Testis (tissue), 3 donors: ENCODE measurements around the gene NMRAL1. TPM values are rescaled to one million over a fixed set of nuclear protein-coding genes. Genes with fewer than 3 reads are reported as not detected.

Source experiments
- DNase-seq: peaks from one replicate; pipeline ENCODE4 v3.0.0-alpha.2; 2019
- H3K27ac ChIP-seq, 2 donors: fragments of 200-600 bp; sonication (generic); one replicate each; pipeline ENCODE4 v1.5.1; 2019
- H3K27me3 ChIP-seq: fragments of 200-600 bp; sonication (generic); one replicate; pipeline ENCODE4 v1.5.1; 2019
- H3K36me3 ChIP-seq: fragments of 200-600 bp; sonication (generic); one replicate; pipeline ENCODE4 v1.5.1; 2017; ENCODE audit warnings: low read depth; ENCODE audit errors: missing control alignments
- H3K4me1 ChIP-seq: fragments of 200-600 bp; sonication (generic); one replicate; pipeline ENCODE4 v1.5.1; 2019
- H3K4me3 ChIP-seq, 2 donors: fragments of 200-600 bp; sonication (generic); one replicate each; pipeline ENCODE4 v1.5.1; 2017 to 2019
- H3K9me3 ChIP-seq: fragments of 200-600 bp; sonication (generic); one replicate; pipeline ENCODE4 v1.5.1; 2017
- POLR2A ChIP-seq: fragments of 450-650 bp; IDR thresholded peaks from one replicate; pipeline ENCODE4 v1.6.1; 2017; ENCODE audit warnings: antibody characterized with exemption, mild to moderate bottlenecking, moderate library complexity
- WGBS, 2 donors: methylation state at CpG; one replicate each; pipeline ENCODE4 v1.1.5; 2018; 5-methylcytosine and 5-hydroxymethylcytosine counted together
- intact Hi-C: fragments of 100-400 bp; cut with DNase I; formaldehyde crosslinking; loops from one replicate; pipeline ENCODE4 v1.15.1; 2023; ENCODE audit warnings: low total_unique reads
- polyA plus RNA-seq: library from polyadenylated mRNA; stranded (reverse); fragments of 350-450 nt; fragmentation: Illumina TruSeq; extraction: RNeasy Lipid Tissue Mini Kit (QIAGEN cat#74804); gene quantifications from one replicate; pipeline ENCODE4 v1.2.3, GENCODE V29; 2014; ENCODE audit warnings: low read depth, low replicate concordance; ENCODE audit not compliant: insufficient read depth
- total RNA-seq, 2 donors: library from RNA; depleted of rRNA; stranded (reverse); fragments of >200 nt; gene quantifications; one replicate each; pipeline ENCODE4 v1.2.3, GENCODE V29; 2016
- TF ChIP-seq, protein P1 (sequence below), 3 experiments: fragments of 450-650 bp in 2 of 3; fragments of 200-600 bp in 1 of 3; sonication (generic) in 1 of 3; IDR thresholded peaks; one replicate each; pipeline ENCODE4 v1.5.1; 2016 to 2019; ENCODE audit warnings: antibody characterized with exemption in 3 of 3, mild to moderate bottlenecking in 2 of 3, moderate library complexity in 1 of 3

The NMRAL1 gene
- total and polyA plus RNA-seq, 3 donors from 2014 or later: 24.3 to 31.7 (median 27.7) TPM

DNA sequence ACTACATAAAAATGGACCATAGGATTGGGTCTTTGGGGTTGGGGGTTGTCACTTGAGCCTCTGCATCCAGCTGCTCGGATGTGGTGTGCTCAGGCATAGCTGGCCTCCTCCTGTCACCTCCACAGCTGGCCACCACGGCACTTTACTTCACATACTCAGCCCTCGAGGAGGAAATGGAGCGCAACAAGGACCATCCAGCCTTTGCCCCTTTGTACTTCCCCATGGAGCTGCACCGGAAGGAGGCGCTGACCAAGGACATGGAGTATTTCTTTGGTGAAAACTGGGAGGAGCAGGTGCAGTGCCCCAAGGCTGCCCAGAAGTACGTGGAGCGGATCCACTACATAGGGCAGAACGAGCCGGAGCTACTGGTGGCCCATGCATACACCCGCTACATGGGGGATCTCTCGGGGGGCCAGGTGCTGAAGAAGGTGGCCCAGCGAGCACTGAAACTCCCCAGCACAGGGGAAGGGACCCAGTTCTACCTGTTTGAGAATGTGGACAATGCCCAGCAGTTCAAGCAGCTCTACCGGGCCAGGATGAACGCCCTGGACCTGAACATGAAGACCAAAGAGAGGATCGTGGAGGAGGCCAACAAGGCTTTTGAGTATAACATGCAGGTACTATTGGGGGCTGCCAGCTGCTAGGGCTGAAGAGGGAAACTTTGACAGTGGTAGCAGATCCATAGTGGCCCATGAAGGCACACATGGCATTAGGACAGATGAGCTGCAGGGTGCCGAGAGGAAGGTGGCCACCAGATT, 33.3 kb upstream of the NMRAL1 start:
- Histone ChIP-seq H3K27me3 (no peaks in the 10 kb centered on the region), H3K9me3 (no peaks in the 10 kb centered on the region), H3K4me1 (peaks cover 9% of the 10 kb centered on the region), H3K36me3 (no peaks in the 10 kb centered on the region), H3K4me3 (no peak overlapping the region), H3K27ac (no peak overlapping the region)
- WGBS, 2 donors: 87 to 94% methylated on average over 13 to 17 of the region's 17 CpGs
- DNase-seq: no peak
- TF ChIP-seq, protein P1, sequence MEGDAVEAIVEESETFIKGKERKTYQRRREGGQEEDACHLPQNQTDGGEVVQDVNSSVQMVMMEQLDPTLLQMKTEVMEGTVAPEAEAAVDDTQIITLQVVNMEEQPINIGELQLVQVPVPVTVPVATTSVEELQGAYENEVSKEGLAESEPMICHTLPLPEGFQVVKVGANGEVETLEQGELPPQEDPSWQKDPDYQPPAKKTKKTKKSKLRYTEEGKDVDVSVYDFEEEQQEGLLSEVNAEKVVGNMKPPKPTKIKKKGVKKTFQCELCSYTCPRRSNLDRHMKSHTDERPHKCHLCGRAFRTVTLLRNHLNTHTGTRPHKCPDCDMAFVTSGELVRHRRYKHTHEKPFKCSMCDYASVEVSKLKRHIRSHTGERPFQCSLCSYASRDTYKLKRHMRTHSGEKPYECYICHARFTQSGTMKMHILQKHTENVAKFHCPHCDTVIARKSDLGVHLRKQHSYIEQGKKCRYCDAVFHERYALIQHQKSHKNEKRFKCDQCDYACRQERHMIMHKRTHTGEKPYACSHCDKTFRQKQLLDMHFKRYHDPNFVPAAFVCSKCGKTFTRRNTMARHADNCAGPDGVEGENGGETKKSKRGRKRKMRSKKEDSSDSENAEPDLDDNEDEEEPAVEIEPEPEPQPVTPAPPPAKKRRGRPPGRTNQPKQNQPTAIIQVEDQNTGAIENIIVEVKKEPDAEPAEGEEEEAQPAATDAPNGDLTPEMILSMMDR (IDR thresholded peaks at IDR 0.05): no peak
- TF ChIP-seq POLR2A: no peak
- intact Hi-C loops: no loop called here

GRCh38 chr16:4506450-4506849, 32.0 kb upstream of the NMRAL1 start:
- no peaks in the 10 kb centered on the region for H3K36me3 ChIP-seq
- H3K27ac ChIP-seq: peak overlapping the region in 1 of 2 donors; percentile 36
- TF ChIP-seq, protein P1 (IDR thresholded peaks at IDR 0.05): peak; percentile 78 to 85 (median 82)
- no peak for TF ChIP-seq POLR2A
- peaks cover 6% of the 10 kb centered on the region for H3K4me1 ChIP-seq
- no peaks in the 10 kb centered on the region for H3K27me3 ChIP-seq
- no peak overlapping the region for H3K4me3 ChIP-seq
- H3K9me3 ChIP-seq: no peaks in the 10 kb centered on the region
- peak; percentile 77 for DNase-seq
- 18 to 21% methylated on average over 3 of the region's 3 CpGs for WGBS, 2 donors
- intact Hi-C loops: no loop called here

DNA sequence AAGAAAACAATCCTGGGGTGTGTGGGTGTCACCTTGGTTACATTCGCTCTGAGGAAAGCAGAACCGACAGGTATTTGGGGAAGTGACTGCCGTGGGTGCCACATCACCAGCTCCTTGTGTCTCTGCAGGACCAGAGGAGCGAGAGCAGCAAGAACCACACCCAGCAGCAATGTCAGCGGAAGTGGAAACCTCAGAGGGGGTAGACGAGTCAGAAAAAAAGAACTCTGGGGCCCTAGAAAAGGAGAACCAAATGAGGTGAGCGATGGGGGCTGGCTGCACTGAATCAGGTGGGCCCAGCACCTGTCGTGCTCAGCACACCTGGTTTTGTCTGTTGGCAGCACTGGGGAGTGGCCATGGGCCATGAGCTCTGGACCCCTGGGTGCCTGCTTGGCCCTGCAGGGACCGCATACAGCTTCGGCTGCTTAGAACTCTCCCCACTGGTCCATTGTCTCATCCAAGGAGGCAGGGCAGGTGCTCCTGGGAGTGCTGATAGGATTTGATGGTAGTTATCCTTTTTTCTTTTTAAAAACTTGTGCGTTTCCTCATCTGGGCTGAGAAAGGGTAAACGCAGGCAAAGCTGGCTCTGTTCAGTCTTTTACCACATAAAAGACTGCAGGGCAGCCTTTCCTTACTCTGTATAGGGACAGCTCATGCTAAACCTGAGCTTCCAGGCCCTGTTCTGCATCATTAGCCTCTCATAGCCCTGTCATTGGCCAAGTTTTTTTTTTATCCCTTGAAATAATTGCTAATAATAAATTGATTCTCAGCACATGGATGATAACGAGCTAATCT, 31.1 kb upstream of the NMRAL1 start:
- Histone ChIP-seq H3K4me1 (peaks cover under 1% of the 10 kb centered on the region), H3K9me3 (no peaks in the 10 kb centered on the region), H3K4me3 (no peak overlapping the region), H3K27ac (no peak overlapping the region), H3K27me3 (no peaks in the 10 kb centered on the region), H3K36me3 (no peaks in the 10 kb centered on the region)
- DNase-seq: no peak
- intact Hi-C loops: no loop called here
- 85 to 93% methylated on average over 13 of the region's 13 CpGs for WGBS, 2 donors
- TF ChIP-seq, protein P1 (IDR thresholded peaks at IDR 0.05): no peak
- TF ChIP-seq POLR2A: no peak

GRCh38 chr16:4501071-4501478, 26.6 kb upstream of the NMRAL1 start:
- no peaks in the 10 kb centered on the region for H3K9me3 ChIP-seq
- H3K4me3 ChIP-seq: no peak overlapping the region
- 39 to 60% methylated on average over 5 of the region's 5 CpGs for WGBS, 2 donors
- no peak for TF ChIP-seq POLR2A
- TF ChIP-seq, protein P1 (IDR thresholded peaks at IDR 0.05): no peak
- H3K27me3 ChIP-seq: no peaks in the 10 kb centered on the region
- peaks cover 3% of the 10 kb centered on the region for H3K4me1 ChIP-seq
- peak overlapping the region in 1 of 2 donors; percentile 19 for H3K27ac ChIP-seq
- H3K36me3 ChIP-seq: no peaks in the 10 kb centered on the region
- DNase-seq: no peak
- intact Hi-C loops: no loop called here
